Dendritic cell treated with granulocyte-macrophage colony-stimulating factor and Interleukin-4, amounts not matched to agents 40 ng/mL and 50 ng/mL, for 4 days (primary cell): Measurements from ENCODE around the gene CD83.

ENCODE experiments used
- H3K27ac Mint-ChIP-seq: one replicate; pipeline ENCODE4 v1.8.0; 2022; ENCODE audit warnings: mild to moderate bottlenecking, mixed read lengths
- H3K27me3 Mint-ChIP-seq: one replicate; pipeline ENCODE4 v1.8.0; 2022; ENCODE audit warnings: mild to moderate bottlenecking, mixed read lengths
- H3K36me3 Mint-ChIP-seq: one replicate; pipeline ENCODE4 v1.8.0; 2022; ENCODE audit warnings: low read depth, mixed read lengths
- H3K4me1 Mint-ChIP-seq: one replicate; pipeline ENCODE4 v1.8.0; 2022; ENCODE audit warnings: low read depth, mixed read lengths
- H3K4me3 Mint-ChIP-seq: one replicate; pipeline ENCODE4 v1.8.0; 2022; ENCODE audit warnings: mild to moderate bottlenecking, moderate library complexity, mixed read lengths
- H3K9me3 Mint-ChIP-seq: one replicate; pipeline ENCODE4 v1.8.0; 2022; ENCODE audit warnings: mixed read lengths
- intact Hi-C: fragments of 100-400 bp; cut with micrococcal nuclease; formaldehyde crosslinking; loops from one replicate; pipeline ENCODE4 v1.15.0; 2022

The CD83 gene

GRCh38 chr6:14100966-14101365 is 16.6 kb upstream of the CD83 start:
- peaks cover 59% of the 10 kb centered on the region for H3K4me1 Mint-ChIP-seq
- H3K9me3 Mint-ChIP-seq = no peaks in the 10 kb centered on the region
- no peak overlapping the region for H3K4me3 Mint-ChIP-seq
- intact Hi-C loops = no loop called here
- H3K27ac Mint-ChIP-seq = peak overlapping the region; percentile 86
- no peaks in the 10 kb centered on the region for H3K36me3 Mint-ChIP-seq
- peaks cover 12% of the 10 kb centered on the region for H3K27me3 Mint-ChIP-seq

DNA sequence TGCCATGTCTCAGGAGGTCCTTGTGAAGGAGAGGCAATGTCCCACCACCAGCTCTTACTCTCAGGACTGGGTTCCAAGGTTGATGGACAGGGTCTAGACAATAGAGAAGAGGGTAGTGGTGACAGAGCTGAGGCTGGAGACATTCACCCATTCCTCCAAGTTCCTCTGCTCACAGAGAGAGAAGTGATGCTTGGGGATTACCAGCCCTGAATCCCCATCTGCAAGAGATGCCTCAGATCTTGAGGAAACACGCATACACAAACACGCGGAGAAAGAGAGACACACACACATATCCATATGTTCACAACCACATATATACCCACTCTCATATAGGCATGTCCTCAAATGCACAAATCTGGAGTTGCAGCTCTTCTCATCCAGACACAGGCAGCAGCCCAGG is 15.2 kb upstream of the CD83 start:
- no peak overlapping the region for H3K4me3 Mint-ChIP-seq
- H3K36me3 Mint-ChIP-seq = no peaks in the 10 kb centered on the region
- H3K27ac Mint-ChIP-seq = peak overlapping the region; percentile 10
- H3K27me3 Mint-ChIP-seq = peaks cover 12% of the 10 kb centered on the region
- no peaks in the 10 kb centered on the region for H3K9me3 Mint-ChIP-seq
- peaks cover 46% of the 10 kb centered on the region for H3K4me1 Mint-ChIP-seq
- intact Hi-C loops = no loop called here

DNA sequence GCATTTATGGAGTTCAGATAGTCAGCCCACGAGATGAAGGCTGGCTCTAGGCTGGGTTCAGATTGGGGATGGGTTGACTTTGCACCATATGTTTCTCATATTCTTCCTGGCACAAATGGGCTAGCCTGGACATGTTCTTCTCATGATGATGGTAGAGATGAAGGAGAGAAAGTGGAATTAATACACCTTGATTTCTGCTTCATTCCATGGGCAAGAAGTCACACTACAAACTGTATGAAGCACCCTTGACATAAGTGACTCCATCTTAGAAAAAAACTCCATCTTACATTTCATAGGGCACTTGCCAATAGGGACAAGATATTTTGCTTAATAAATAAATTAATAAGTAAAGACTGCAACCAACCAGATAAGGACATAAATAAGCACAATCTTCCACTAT is 12.0 kb upstream of the CD83 start:
- peak overlapping the region; percentile 35 for H3K27ac Mint-ChIP-seq
- no peaks in the 10 kb centered on the region for H3K9me3 Mint-ChIP-seq
- peaks cover 59% of the 10 kb centered on the region for H3K4me1 Mint-ChIP-seq
- H3K27me3 Mint-ChIP-seq = peaks cover 12% of the 10 kb centered on the region
- intact Hi-C loops = no loop called here
- H3K4me3 Mint-ChIP-seq = no peak overlapping the region
- H3K36me3 Mint-ChIP-seq = no peaks in the 10 kb centered on the region

GRCh38 chr6:14107000-14107399 is 10.6 kb upstream of the CD83 start:
- Mint-ChIP-seq H3K4me3 (no peak overlapping the region), H3K27ac (no peak overlapping the region), H3K27me3 (peaks cover 12% of the 10 kb centered on the region), H3K4me1 (peaks cover 48% of the 10 kb centered on the region), H3K9me3 (no peaks in the 10 kb centered on the region), H3K36me3 (no peaks in the 10 kb centered on the region)
- intact Hi-C loops = no loop called here

- Mint-ChIP-seq H3K9me3 (no peaks in the 10 kb centered on the region), H3K36me3 (no peaks in the 10 kb centered on the region), H3K27ac (peak overlapping the region; percentile 86), H3K4me1 (peaks cover 39% of the 10 kb centered on the region), H3K4me3 (no peak overlapping the region), H3K27me3 (peaks cover 12% of the 10 kb centered on the region)
- intact Hi-C loops = loop anchor here (2.0 kb wide), 1 partner anchor 13 kb away; no protein-coding TSS in a partner anchor
Measured at GRCh38 chr6:14107711-14108494, 9.7 kb upstream of the CD83 start.

DNA sequence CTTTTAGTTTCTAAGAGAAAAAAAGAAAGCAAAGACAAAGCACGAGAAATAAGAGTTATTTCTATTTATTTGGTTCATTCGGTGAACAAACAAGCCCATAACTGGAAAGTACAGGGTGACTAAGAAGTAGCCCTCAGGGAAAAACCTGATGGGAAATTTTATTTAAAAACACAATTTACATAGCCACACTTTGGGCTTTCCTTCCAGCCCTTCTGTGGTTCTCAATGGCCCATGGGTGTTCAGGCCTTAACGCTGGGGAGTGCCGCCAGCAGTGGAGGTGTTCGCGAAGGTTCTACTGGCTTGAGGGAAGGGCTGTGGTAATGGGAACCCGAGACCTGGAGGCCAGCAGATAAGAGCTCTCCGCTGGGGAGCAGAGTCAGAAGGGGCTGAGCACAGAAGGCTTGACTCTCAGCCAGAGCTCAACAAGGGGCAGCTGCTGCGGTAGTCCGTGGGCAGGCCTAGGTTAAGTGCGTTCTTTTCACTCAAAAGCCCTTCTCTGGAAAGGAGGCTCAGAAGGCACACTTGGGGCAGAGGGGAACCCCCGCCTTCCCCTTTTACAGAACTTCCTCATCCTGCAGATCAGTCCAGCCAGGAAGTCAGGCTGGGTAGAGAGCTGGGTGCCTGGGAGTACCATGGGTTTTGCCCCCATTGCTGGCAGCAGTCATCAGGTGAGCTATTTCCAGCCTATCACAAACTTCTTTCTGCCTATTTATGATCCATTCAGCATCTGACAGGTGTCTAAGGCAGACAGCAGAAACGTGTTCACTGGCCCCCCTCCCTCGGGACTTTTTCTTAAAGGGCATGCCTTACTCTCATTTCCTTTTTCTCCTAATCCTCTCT is 8.8 kb upstream of the CD83 start:
- H3K27me3 Mint-ChIP-seq = peaks cover 8% of the 10 kb centered on the region
- H3K4me1 Mint-ChIP-seq = peaks cover 35% of the 10 kb centered on the region
- peak overlapping the region; percentile 53 for H3K4me3 Mint-ChIP-seq
- no peaks in the 10 kb centered on the region for H3K36me3 Mint-ChIP-seq
- peak overlapping the region; percentile 86 for H3K27ac Mint-ChIP-seq
- no peaks in the 10 kb centered on the region for H3K9me3 Mint-ChIP-seq
- intact Hi-C loops = loop anchor here (1.0 to 2.0 kb wide), 2 partner anchors 9 to 14 kb away; partner anchors contain the start of gene CD83

DNA sequence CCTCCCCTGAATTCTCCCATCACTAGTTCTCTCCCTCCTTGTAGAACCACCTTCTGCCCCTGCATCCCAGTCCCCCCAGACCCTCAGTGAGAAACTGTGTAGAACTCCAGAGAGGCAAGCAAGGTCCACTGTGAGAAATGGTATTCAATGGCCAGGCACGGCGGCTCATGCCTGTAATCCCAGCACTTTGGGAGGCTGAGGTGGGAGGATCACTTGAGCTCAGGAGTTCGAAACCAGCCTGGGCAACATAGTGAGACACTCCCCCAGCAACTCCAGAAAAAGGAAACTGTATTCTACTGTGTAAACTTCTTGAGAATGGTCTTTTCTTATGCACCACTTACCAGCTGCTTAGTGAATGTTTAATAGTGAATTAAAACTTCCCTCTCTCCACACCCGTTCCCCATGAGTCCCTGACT is 8.2 kb upstream of the CD83 start:
- Mint-ChIP-seq H3K9me3 (no peaks in the 10 kb centered on the region), H3K4me3 (peak overlapping the region; percentile 53), H3K27me3 (peaks cover 6% of the 10 kb centered on the region), H3K36me3 (no peaks in the 10 kb centered on the region), H3K4me1 (peaks cover 35% of the 10 kb centered on the region), H3K27ac (peak overlapping the region; percentile 86)
- intact Hi-C loops = loop anchor here (1.0 to 2.0 kb wide), 2 partner anchors 8 to 15 kb away; partner anchors contain the start of gene CD83

DNA sequence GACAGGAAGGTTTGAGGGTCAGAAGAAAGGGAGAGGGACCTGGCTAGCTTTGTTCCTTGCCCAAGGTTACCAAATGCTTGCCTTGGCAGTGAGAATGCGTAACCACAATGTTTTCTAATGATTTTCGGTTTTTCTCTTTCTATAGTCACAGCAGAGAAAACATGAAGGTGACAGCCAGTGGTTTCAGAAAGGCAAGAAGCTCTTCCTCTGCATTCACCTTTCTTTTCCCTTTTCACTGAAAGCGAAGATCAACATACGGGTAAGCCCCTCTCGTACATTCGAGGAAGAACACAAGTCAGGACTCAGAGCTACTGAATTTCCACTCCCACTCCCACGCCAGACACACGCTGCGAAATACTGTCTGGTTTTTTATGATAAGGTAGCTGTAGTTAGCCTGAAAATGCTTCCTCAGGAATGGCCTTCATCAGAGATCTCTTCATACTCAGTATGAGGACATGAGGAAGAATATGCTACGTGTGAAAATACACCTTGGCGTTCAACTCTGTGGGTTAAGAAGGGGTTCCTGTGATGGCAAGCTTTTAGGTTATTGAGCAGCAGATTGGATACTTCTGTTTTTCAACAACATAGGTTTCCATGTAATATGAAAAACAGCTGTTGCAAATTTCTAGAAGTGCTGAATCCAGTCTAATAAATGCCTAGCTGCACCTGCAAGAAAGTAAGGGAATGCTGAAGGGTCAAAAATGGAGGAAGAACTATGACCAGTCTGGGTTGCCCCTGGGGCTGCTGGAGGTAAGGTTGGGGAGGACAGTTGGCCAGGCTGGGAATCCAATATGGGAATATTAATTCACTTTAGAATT is 7.4 kb upstream of the CD83 start:
- peak overlapping the region; percentile 86 for H3K27ac Mint-ChIP-seq
- peaks cover 2% of the 10 kb centered on the region for H3K27me3 Mint-ChIP-seq

GRCh38 chr6:14113976-14114375 is 3.6 kb upstream of the CD83 start:
- H3K4me3 Mint-ChIP-seq = no peak overlapping the region
- no peaks in the 10 kb centered on the region for H3K9me3 Mint-ChIP-seq
- peaks cover 32% of the 10 kb centered on the region for H3K4me1 Mint-ChIP-seq
- H3K27me3 Mint-ChIP-seq = no peaks in the 10 kb centered on the region
- H3K36me3 Mint-ChIP-seq = peaks cover 14% of the 10 kb centered on the region
- no peak overlapping the region for H3K27ac Mint-ChIP-seq
- intact Hi-C loops = no loop called here

More for the DNA sequence above, 7.4 kb upstream of the CD83 start:
- peaks cover 35% of the 10 kb centered on the region for H3K4me1 Mint-ChIP-seq
- intact Hi-C loops = no loop called here
- H3K4me3 Mint-ChIP-seq = no peak overlapping the region
- no peaks in the 10 kb centered on the region for H3K36me3 Mint-ChIP-seq
- H3K9me3 Mint-ChIP-seq = no peaks in the 10 kb centered on the region

GRCh38 chr6:14118091-14118439 is 493 bp downstream of the CD83 start:
- peak overlapping the region; percentile 95 for H3K27ac Mint-ChIP-seq
- H3K9me3 Mint-ChIP-seq = no peaks in the 10 kb centered on the region
- intact Hi-C loops = no loop called here
- H3K36me3 Mint-ChIP-seq = peaks cover 38% of the 10 kb centered on the region
- peak overlapping the region; percentile 95 for H3K4me3 Mint-ChIP-seq
- H3K4me1 Mint-ChIP-seq = peaks cover 42% of the 10 kb centered on the region
- no peaks in the 10 kb centered on the region for H3K27me3 Mint-ChIP-seq

DNA sequence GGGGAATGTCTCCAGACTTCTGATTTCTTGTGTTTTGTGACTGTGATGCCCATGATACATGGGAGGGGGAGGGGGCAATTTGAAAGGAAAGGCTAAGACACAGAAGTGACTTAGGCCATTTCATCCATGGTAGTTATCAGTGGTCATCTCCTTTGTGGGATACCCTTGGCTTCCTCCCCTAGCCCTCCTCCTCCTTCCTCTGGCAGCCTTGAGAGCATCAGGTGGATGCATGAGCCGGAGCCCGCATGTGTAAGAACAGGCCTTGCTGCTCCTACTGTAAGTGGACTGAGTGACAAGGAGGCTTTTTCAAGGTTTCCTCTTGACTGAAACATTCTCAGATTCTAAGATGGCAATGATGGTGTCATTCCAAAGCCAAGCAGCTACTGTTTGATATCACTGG is 874 bp downstream of the CD83 start:
- peaks cover 41% of the 10 kb centered on the region for H3K36me3 Mint-ChIP-seq
- H3K27ac Mint-ChIP-seq = peak overlapping the region; percentile 95
- H3K27me3 Mint-ChIP-seq = no peaks in the 10 kb centered on the region
- H3K4me3 Mint-ChIP-seq = peak overlapping the region; percentile 95
- intact Hi-C loops = no loop called here
- peaks cover 46% of the 10 kb centered on the region for H3K4me1 Mint-ChIP-seq
- no peaks in the 10 kb centered on the region for H3K9me3 Mint-ChIP-seq

DNA sequence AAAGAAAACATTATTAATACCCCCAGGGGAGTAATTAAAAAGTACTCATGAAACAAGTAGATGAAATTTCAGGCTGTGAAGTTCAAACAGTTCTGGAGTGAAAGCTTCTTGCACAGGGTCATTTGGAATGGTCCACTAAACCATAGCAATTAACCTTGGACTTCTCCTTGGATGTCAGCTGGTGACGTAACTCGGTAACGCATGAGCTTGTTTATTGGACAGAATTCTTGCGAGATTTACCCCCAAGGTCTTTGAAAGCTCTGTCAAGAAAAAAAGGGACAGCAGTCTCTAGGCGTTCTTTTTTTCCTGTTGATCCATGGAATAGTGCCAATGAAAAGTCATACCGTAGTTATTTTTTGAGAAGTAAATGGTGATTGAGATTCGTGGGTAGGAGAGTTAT is 2.2 kb downstream of the CD83 start:
- H3K36me3 Mint-ChIP-seq = peaks cover 47% of the 10 kb centered on the region
- H3K27ac Mint-ChIP-seq = no peak overlapping the region
- peaks cover 57% of the 10 kb centered on the region for H3K4me1 Mint-ChIP-seq
- peak overlapping the region; percentile 27 for H3K4me3 Mint-ChIP-seq
- H3K9me3 Mint-ChIP-seq = no peaks in the 10 kb centered on the region
- H3K27me3 Mint-ChIP-seq = no peaks in the 10 kb centered on the region
- intact Hi-C loops = no loop called here

- peak overlapping the region; percentile 96 for H3K27ac Mint-ChIP-seq
- peaks cover 65% of the 10 kb centered on the region for H3K4me1 Mint-ChIP-seq
- no peaks in the 10 kb centered on the region for H3K9me3 Mint-ChIP-seq
- intact Hi-C loops = no loop called here
- H3K4me3 Mint-ChIP-seq = peak overlapping the region; percentile 37
- H3K27me3 Mint-ChIP-seq = no peaks in the 10 kb centered on the region
- H3K36me3 Mint-ChIP-seq = peaks cover 55% of the 10 kb centered on the region
Measured at GRCh38 chr6:14120546-14120945, 3.0 kb downstream of the CD83 start.
